ENCODE results near the gene EPS8L2. TPM values are rescaled to one million over a fixed set of nuclear protein-coding genes. Genes with fewer than 3 reads are reported as not detected.

Gene EPS8L2
- total and polyA plus RNA-seq, 2 donors (not counting 1 experiment from before 2014, with no cell fraction given): 13.9 to 22.7 TPM

GRCh38 chr11:764322-765024, 58.4 kb downstream of the EPS8L2 start:
- no peak for TF ChIP-seq CTCF (IDR thresholded peaks at IDR 0.05)
- no peak for TF ChIP-seq EZH2 (IDR thresholded peaks at IDR 0.05; ENCODE audit: borderline replicate concordance, insufficient read depth, low read depth, low read length, poor library complexity, severe bottlenecking)
- no peak overlapping the region for H2AFZ ChIP-seq (ENCODE audit: insufficient read depth, low read depth, low read length, poor library complexity, severe bottlenecking)
- no peak overlapping the region for H3K4me2 ChIP-seq (replicated peaks; ENCODE audit: low read depth, low read length, poor library complexity, severe bottlenecking)
- POLR2A ChIA-PET: no interaction called here
- no peak overlapping the region for H3K4me3 ChIP-seq (ENCODE audit: control extremely low read depth in 1 of 5, extremely low read depth in 1 of 5, insufficient read depth in 1 of 5, low read depth in 2 of 5, low read length in 4 of 5)
- WGBS (ENCODE audit: insufficient coverage): 97% methylated on average over 16 of the region's 18 CpGs
- no peaks in the 10 kb centered on the region for H3K9me3 ChIP-seq (ENCODE audit: control extremely low read depth in 1 of 3, control insufficient read depth in 2 of 3, insufficient read depth in 1 of 3, low read length in 2 of 3)
- no peaks in the 10 kb centered on the region for H3K27me3 Mint-ChIP-seq
- no peaks in the 10 kb centered on the region for H3K79me2 ChIP-seq (ENCODE audit: control insufficient read depth, insufficient read depth, low read length)
- CTCF ChIA-PET: interaction anchor here (1.3 to 3.4 kb wide), 6 partner anchors 15 to 209 kb away, joined by 4 to 16 read pairs (median 8); partner anchors contain the start of gene TALDO1
- H3K27ac Mint-ChIP-seq: no peak overlapping the region
- ATAC-seq (ENCODE audit: low read depth) (no peak), DNase-seq (no peak)
- H3K27me3 ChIP-seq (replicated peaks in 1 of 4; ENCODE audit: control extremely low read depth in 1 of 4, control insufficient read depth in 3 of 4, insufficient read depth in 4 of 4, low read length in 3 of 4): no peaks in the 10 kb centered on the region
- no peak overlapping the region for H3K4me3 Mint-ChIP-seq
- no peak overlapping the region for H3K9ac ChIP-seq (ENCODE audit: low read length)
- intact Hi-C loops (cut with micrococcal nuclease): loop anchor here (1.0 kb wide), 4 partner anchors 36 to 316 kb away; no protein-coding TSS in a partner anchor
- peaks cover 2% of the 10 kb centered on the region for H3K4me1 Mint-ChIP-seq
- peaks cover 17% of the 10 kb centered on the region for H4K20me1 ChIP-seq (ENCODE audit: control insufficient read depth, insufficient read depth, low read length, poor library complexity, severe bottlenecking)
- no peak overlapping the region for H3K27ac ChIP-seq (ENCODE audit: low read length in 2 of 2)
- H3K4me1 ChIP-seq (ENCODE audit: control insufficient read depth in 2 of 2, insufficient read depth in 2 of 2, low read length in 2 of 2): no peaks in the 10 kb centered on the region
- H3K36me3 ChIP-seq (replicated peaks in 1 of 2; ENCODE audit: control extremely low read depth in 1 of 2, control insufficient read depth in 1 of 2, extremely low read depth in 1 of 2, insufficient read depth in 2 of 2, low read length in 1 of 2): peaks cover 2 to 48% of the 10 kb centered on the region in 2 experiments
- H3K9me3 Mint-ChIP-seq (ENCODE audit: insufficient read depth): no peaks in the 10 kb centered on the region
